Measurements from ENCODE around the gene TMEM94. TPM values are rescaled to one million over a fixed set of nuclear protein-coding genes. Genes with fewer than 3 reads are reported as not detected.

TMEM94 gene
- total and polyA plus RNA-seq, 2 of the 8 experiments (the other 6 are each of a cell fraction or from before 2014, with no cell fraction given): 54.8 to 69.9 TPM

GRCh38 chr17:75516255-75516618 is 59.8 kb downstream of the TMEM94 start, which contains the start of gene TSEN54 (continued):
- TF ChIP-seq, protein P1, sequence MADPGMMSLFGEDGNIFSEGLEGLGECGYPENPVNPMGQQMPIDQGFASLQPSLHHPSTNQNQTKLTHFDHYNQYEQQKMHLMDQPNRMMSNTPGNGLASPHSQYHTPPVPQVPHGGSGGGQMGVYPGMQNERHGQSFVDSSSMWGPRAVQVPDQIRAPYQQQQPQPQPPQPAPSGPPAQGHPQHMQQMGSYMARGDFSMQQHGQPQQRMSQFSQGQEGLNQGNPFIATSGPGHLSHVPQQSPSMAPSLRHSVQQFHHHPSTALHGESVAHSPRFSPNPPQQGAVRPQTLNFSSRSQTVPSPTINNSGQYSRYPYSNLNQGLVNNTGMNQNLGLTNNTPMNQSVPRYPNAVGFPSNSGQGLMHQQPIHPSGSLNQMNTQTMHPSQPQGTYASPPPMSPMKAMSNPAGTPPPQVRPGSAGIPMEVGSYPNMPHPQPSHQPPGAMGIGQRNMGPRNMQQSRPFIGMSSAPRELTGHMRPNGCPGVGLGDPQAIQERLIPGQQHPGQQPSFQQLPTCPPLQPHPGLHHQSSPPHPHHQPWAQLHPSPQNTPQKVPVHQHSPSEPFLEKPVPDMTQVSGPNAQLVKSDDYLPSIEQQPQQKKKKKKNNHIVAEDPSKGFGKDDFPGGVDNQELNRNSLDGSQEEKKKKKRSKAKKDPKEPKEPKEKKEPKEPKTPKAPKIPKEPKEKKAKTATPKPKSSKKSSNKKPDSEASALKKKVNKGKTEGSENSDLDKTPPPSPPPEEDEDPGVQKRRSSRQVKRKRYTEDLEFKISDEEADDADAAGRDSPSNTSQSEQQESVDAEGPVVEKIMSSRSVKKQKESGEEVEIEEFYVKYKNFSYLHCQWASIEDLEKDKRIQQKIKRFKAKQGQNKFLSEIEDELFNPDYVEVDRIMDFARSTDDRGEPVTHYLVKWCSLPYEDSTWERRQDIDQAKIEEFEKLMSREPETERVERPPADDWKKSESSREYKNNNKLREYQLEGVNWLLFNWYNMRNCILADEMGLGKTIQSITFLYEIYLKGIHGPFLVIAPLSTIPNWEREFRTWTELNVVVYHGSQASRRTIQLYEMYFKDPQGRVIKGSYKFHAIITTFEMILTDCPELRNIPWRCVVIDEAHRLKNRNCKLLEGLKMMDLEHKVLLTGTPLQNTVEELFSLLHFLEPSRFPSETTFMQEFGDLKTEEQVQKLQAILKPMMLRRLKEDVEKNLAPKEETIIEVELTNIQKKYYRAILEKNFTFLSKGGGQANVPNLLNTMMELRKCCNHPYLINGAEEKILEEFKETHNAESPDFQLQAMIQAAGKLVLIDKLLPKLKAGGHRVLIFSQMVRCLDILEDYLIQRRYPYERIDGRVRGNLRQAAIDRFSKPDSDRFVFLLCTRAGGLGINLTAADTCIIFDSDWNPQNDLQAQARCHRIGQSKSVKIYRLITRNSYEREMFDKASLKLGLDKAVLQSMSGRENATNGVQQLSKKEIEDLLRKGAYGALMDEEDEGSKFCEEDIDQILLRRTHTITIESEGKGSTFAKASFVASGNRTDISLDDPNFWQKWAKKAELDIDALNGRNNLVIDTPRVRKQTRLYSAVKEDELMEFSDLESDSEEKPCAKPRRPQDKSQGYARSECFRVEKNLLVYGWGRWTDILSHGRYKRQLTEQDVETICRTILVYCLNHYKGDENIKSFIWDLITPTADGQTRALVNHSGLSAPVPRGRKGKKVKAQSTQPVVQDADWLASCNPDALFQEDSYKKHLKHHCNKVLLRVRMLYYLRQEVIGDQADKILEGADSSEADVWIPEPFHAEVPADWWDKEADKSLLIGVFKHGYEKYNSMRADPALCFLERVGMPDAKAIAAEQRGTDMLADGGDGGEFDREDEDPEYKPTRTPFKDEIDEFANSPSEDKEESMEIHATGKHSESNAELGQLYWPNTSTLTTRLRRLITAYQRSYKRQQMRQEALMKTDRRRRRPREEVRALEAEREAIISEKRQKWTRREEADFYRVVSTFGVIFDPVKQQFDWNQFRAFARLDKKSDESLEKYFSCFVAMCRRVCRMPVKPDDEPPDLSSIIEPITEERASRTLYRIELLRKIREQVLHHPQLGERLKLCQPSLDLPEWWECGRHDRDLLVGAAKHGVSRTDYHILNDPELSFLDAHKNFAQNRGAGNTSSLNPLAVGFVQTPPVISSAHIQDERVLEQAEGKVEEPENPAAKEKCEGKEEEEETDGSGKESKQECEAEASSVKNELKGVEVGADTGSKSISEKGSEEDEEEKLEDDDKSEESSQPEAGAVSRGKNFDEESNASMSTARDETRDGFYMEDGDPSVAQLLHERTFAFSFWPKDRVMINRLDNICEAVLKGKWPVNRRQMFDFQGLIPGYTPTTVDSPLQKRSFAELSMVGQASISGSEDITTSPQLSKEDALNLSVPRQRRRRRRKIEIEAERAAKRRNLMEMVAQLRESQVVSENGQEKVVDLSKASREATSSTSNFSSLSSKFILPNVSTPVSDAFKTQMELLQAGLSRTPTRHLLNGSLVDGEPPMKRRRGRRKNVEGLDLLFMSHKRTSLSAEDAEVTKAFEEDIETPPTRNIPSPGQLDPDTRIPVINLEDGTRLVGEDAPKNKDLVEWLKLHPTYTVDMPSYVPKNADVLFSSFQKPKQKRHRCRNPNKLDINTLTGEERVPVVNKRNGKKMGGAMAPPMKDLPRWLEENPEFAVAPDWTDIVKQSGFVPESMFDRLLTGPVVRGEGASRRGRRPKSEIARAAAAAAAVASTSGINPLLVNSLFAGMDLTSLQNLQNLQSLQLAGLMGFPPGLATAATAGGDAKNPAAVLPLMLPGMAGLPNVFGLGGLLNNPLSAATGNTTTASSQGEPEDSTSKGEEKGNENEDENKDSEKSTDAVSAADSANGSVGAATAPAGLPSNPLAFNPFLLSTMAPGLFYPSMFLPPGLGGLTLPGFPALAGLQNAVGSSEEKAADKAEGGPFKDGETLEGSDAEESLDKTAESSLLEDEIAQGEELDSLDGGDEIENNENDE (IDR thresholded peaks at IDR 0.05; ENCODE audit: insufficient replicate concordance, low read length): no peak
- TF ChIP-seq CHD1 (IDR thresholded peaks at IDR 0.05; ENCODE audit: low read depth, low read length): no peak
- TF ChIP-seq POLR2A (IDR thresholded peaks at IDR 0.05; ENCODE audit: control extremely low read depth in 1 of 2, low read depth in 2 of 2, low read length in 2 of 2): no peak
- TF ChIP-seq SP1 (IDR thresholded peaks at IDR 0.05; ENCODE audit: low read depth, low read length): peak; percentile 78
- peak; percentile 72 for TF ChIP-seq CREB1 (IDR thresholded peaks at IDR 0.05)
- TF ChIP-seq RXRA (IDR thresholded peaks at IDR 0.05; ENCODE audit: insufficient read depth, low read depth, low read length): no peak
- TF ChIP-seq SIX5 (IDR thresholded peaks at IDR 0.05; ENCODE audit: low read depth, low read length): no peak
- TF ChIP-seq, protein P2, sequence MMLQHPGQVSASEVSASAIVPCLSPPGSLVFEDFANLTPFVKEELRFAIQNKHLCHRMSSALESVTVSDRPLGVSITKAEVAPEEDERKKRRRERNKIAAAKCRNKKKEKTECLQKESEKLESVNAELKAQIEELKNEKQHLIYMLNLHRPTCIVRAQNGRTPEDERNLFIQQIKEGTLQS (IDR thresholded peaks at IDR 0.05; ENCODE audit: insufficient read depth, low read depth, low read length): no peak
- TF ChIP-seq RBBP5 (IDR thresholded peaks at IDR 0.05; ENCODE audit: borderline replicate concordance, low read depth, low read length): no peak
- TF ChIP-seq SIRT6 (IDR thresholded peaks at IDR 0.05; ENCODE audit: low read length): no peak
- peak; percentile 54; the same call in 1 of the 2 replicates for TF ChIP-seq SP4 (IDR thresholded peaks at IDR 0.05; ENCODE audit: low read length)
- no peak for TF ChIP-seq KDM1A (IDR thresholded peaks at IDR 0.05; ENCODE audit: borderline replicate concordance, low read length)
- peak; percentile 100 for TF ChIP-seq FOSL1 (IDR thresholded peaks at IDR 0.05; ENCODE audit: insufficient read depth, low read depth, low read length)

All from H1 (cell line).